Upper lobe of right lung (tissue), 1 donor: ENCODE results near the gene CCM2. TPM values are rescaled to one million over a fixed set of nuclear protein-coding genes. Genes with fewer than 3 reads are reported as not detected.
A peak's percentile ranks its signal among the peaks of the same experiment; 100 is the strongest.

Experiments
- ATAC-seq: fragments of 200-7000 bp; cut with Tn5 transposase; one replicate; pipeline ENCODE4 v1.9.1; 2020; ENCODE audit warnings: mild to moderate bottlenecking, moderate library complexity
- DNase-seq: peaks from one replicate; pipeline ENCODE4 v3.0.0-alpha.2; 2020
- H3K27ac ChIP-seq: fragments of 200-600 bp; one replicate; pipeline ENCODE4 v1.8.0; 2022
- H3K27me3 ChIP-seq: fragments of 200-600 bp; one replicate; pipeline ENCODE4 v1.8.0; 2022; ENCODE audit warnings: mild to moderate bottlenecking
- H3K36me3 ChIP-seq: fragments of 200-600 bp; one replicate; pipeline ENCODE4 v1.8.0; 2022
- H3K4me1 ChIP-seq: fragments of 200-600 bp; one replicate; pipeline ENCODE4 v1.8.0; 2022
- H3K4me3 ChIP-seq: fragments of 200-600 bp; one replicate; pipeline ENCODE4 v1.8.0; 2022; ENCODE audit warnings: mild to moderate bottlenecking
- H3K9me3 ChIP-seq: fragments of 200-600 bp; one replicate; pipeline ENCODE4 v1.8.0; 2022
- CTCF ChIP-seq: fragments of 200-600 bp; IDR thresholded peaks from one replicate; pipeline ENCODE4 v1.8.0; 2022; ENCODE audit warnings: antibody characterized with exemption
- intact Hi-C: fragments of 100-400 bp; cut with DNase I; formaldehyde crosslinking; loops from one replicate; pipeline ENCODE4 v1.11.0; 2022
- total RNA-seq: library from RNA; stranded (reverse); fragmentation: NEBNext Ultra II Directional; extraction: Animal tissue kit (Norgen Biotek cat#: 25700); gene quantifications from one replicate; pipeline ENCODE4 v1.2.1, GENCODE V29; 2021
- donor health status: DM: no; HTN: yes; CAD: no; lungs with severe emphysema.

Gene CCM2
- total RNA-seq, 1 donor from 2014 or later, result 40.2 TPM

- peak overlapping the region; percentile 66 for H3K27ac ChIP-seq
- intact Hi-C loops, result no loop called here
- no peak for TF ChIP-seq CTCF
- H3K9me3 ChIP-seq, result no peaks in the 10 kb centered on the region
- DNase-seq (no peak), ATAC-seq (peak; percentile 1)
- peaks cover 25% of the 10 kb centered on the region for H3K36me3 ChIP-seq
- peaks cover 41% of the 10 kb centered on the region for H3K4me1 ChIP-seq
- H3K4me3 ChIP-seq, result no peak overlapping the region
- H3K27me3 ChIP-seq, result no peaks in the 10 kb centered on the region
Measured at GRCh38 chr7:44979481-44980392, 20.3 kb upstream of the CCM2 start.

GRCh38 chr7:44980393-44981034 lies 19.5 kb upstream of the CCM2 start:
- peak; percentile 78 for DNase-seq
- H3K27me3 ChIP-seq, result no peaks in the 10 kb centered on the region
- peaks cover 30% of the 10 kb centered on the region for H3K36me3 ChIP-seq
- H3K4me3 ChIP-seq, result no peak overlapping the region
- peak overlapping the region; percentile 66 for H3K27ac ChIP-seq
- peak; percentile 62 for ATAC-seq
- TF ChIP-seq CTCF, result no peak
- intact Hi-C loops, result no loop called here
- peaks cover 49% of the 10 kb centered on the region for H3K4me1 ChIP-seq
- H3K9me3 ChIP-seq, result no peaks in the 10 kb centered on the region

- intact Hi-C loops, result no loop called here
- Histone ChIP-seq H3K27ac (peak overlapping the region; percentile 66), H3K9me3 (no peaks in the 10 kb centered on the region), H3K36me3 (peaks cover 30% of the 10 kb centered on the region), H3K27me3 (no peaks in the 10 kb centered on the region), H3K4me1 (peaks cover 55% of the 10 kb centered on the region), H3K4me3 (no peak overlapping the region)
- no peak for DNase-seq
- no peak for ATAC-seq
- TF ChIP-seq CTCF, result no peak
Measured at GRCh38 chr7:44981035-44981706, 18.8 kb upstream of the CCM2 start.

- Histone ChIP-seq H3K4me1 (peaks cover 61% of the 10 kb centered on the region), H3K36me3 (peaks cover 30% of the 10 kb centered on the region), H3K9me3 (no peaks in the 10 kb centered on the region), H3K27me3 (no peaks in the 10 kb centered on the region), H3K4me3 (no peak overlapping the region), H3K27ac (no peak overlapping the region)
- no peak for DNase-seq
- no peak for ATAC-seq
- no peak for TF ChIP-seq CTCF
- intact Hi-C loops, result no loop called here
Measured at GRCh38 chr7:44982535-44982923, 17.5 kb upstream of the CCM2 start.

- Histone ChIP-seq H3K27ac (no peak overlapping the region), H3K9me3 (no peaks in the 10 kb centered on the region), H3K36me3 (peaks cover 30% of the 10 kb centered on the region), H3K4me1 (peaks cover 59% of the 10 kb centered on the region), H3K4me3 (no peak overlapping the region), H3K27me3 (no peaks in the 10 kb centered on the region)
- DNase-seq (no peak), ATAC-seq (no peak)
- no peak for TF ChIP-seq CTCF
- intact Hi-C loops, result no loop called here
Measured at GRCh38 chr7:44982970-44983369, 17.0 kb upstream of the CCM2 start.
